HG03064 (cell line): ENCODE data around the gene SPACA9.

Source experiments
- ATAC-seq: cut with Tn5 transposase; IDR thresholded peaks from one replicate; pipeline ENCODE4 v1.9.1; 2021; ENCODE audit warnings: low read depth; ENCODE audit not compliant: unreplicated experiment

Gene SPACA9

DNA sequence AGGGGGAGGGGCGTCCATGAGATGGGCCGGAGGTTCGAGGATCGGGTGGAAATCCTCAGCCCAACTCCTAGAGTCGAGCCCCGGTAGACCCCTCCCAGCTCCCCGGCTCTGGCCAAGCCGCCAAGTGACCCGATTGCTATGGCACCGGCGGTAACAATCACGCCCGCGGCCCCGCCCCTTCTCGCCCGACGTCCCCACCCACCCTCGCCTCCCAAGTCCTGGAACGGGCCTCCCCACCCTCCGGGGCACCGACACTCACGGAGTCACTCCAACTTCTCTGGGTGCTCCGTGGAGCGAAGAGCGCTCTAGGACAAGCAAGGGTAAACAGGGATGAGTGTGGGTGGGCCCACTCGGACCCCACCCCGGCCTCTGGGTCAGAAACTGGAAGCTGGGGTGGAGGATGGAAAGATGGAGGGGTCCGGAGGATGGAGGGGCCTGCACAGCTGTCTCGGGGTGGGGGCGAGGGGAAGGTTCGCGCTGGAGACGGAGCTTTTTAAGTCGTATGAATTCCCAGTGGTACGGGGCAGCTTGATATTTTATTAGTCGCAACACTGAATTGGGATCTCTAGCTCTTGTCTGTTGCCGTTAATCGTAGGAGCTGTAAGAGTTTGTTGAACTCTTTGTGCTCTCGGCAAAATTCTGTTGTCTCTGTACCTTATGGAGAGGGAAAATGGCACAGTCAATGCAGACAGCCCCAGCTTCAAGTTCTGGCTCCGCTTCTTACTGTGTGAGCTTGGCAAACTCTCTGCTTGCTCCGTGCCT lies at the start of gene SPACA9:
TSS of gene SPACA9 (plus strand) at position 204 of the 762 bp plus-strand sequence. CDS start 5,050 bp downstream, outside the sequence.
- no peak for ATAC-seq

DNA sequence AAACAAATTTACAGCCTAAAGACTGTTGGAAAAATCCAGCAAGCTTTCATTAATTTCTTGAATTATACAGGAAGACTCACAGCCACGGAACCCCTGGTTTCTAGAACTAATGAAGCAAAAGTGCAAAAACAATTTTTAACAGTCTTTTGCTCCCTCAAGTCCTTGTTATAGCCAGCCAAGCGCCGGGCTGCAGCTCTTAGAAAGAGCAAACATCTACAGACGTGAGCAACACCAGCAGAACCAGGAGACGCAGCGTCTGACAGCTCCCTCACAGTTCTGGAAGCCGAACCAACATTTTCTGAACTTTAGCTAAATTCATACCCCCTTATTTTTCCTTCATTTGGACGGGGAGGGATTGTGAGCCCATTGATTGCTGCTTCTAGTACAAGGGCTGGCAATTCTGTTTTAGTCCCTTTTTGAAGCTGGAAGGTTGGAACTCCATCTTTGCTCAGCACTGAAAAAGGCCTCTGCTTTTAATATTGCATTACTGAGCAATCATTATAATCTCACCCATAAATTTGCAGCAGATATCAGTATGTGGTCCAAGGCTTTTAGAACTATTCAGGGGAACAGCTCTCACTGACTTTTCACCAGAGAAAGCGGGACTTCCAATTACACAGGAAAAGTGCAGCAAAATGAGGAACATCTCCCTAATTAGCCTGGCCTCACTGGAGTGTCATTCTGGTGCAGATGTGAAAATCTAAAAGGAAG lies 46.4 kb upstream of the SPACA9 start:
- no peak for ATAC-seq

DNA sequence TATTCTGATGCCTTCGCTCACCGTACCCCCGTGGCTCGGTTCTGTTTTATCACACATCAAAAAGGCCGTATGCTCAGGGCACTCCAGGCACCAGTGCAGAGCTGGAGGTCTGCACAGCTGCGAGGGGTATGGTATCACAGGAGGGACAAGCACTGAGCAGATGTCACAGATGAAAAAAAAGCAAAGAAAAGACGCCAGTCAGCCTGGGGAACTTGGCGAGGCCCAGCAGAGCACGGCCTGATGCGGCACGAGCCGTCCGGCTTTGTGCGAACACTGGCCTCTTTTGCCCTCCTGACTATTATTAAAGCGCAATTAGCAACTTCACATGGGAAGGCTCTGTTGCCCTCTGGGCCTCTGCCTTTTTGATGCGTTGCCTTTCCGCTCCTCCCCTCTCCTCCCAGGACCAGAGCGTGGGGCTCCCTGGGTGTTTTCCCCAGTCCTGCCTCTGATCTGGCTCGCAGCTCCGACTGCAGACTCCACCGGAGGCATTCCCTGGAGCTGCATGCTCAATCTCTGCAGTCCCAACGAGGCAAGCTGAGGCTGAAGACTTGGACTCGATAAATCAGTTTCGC lies 45.1 kb upstream of the SPACA9 start:
- ATAC-seq: no peak

- no peak for ATAC-seq
These were observed 44.4 kb upstream of the SPACA9 start for GRCh38 chr9:132834343-132834742.

DNA sequence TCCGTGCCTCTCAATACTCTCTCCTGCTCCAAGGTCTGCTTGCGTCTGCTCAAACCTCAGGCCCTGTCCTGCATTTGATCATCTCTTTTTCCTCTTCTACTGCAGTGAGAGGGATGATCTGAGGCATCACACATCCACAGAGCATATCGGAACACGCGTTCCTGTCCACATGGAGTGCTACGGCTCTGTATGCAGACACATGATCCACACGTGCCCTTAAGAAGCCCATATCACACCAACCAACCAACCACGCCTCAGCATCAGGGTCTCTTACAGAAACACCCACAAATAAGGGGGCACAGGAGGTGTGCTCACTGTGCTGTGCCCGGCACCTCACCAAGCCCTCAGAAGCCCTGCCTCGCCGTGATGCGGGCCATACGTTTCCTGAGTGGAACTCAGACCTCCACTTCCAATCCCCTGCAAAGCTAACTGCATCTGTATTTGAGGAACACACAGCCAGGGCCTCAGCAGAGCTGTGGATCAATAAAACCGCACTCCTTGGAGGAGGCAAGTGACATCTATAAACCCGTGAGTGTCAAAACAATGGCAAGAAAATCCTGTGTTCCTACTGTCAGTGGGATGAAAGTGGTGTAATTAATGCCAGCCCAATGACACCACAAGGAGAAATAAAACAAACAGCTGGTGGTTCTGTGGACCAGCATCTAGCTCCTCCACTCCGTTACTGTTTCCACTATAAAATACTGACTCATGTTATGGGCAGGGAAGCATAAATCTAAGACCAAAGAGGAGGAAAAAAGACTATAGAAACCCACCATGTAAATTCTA lies 41.0 kb upstream of the SPACA9 start:
- ATAC-seq: no peak

DNA sequence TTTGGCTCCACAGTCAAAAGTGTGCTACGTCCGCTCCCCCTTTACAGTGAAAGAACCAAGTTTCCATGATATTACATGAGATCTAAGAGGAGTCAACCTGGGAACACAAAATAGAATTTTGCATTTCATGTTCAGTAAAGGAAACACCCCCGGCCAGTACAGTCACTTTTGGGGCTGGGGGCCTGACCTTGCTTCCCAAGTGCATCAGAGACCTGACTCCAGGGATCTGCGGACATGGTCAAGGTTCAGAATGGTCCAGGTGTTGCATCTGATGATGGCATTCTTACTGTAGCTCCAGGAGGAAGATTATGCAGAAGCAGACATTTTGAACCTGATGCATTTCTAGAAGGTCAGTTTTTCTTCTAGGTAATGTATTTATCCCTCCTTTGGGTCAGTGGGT lies 40.4 kb upstream of the SPACA9 start:
- no peak for ATAC-seq

DNA sequence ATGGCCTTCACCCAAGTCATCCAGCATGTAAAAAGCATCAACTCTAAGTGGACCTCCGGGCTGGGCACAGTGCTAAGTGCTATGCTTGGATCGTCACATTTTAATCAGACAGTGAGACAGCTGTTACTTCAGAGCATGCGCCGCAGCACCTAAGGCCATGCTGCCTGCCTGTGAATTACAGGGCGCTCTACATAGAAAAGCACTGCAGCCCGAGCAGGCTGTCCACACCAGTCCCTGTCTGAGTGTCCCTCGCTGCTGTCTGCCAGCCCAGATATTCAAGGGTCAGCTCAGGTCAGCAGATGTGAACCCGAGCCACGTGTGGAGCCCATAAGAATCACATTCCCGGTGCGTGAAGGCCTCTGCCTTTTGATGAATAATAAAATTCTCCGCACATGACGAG lies 37.7 kb upstream of the SPACA9 start:
- ATAC-seq: no peak

GRCh38 chr9:132842124-132843044 lies 36.3 kb upstream of the SPACA9 start:
- no peak for ATAC-seq

- no peak for ATAC-seq
These were observed 32.4 kb upstream of the SPACA9 start for GRCh38 chr9:132846109-132846917.

DNA sequence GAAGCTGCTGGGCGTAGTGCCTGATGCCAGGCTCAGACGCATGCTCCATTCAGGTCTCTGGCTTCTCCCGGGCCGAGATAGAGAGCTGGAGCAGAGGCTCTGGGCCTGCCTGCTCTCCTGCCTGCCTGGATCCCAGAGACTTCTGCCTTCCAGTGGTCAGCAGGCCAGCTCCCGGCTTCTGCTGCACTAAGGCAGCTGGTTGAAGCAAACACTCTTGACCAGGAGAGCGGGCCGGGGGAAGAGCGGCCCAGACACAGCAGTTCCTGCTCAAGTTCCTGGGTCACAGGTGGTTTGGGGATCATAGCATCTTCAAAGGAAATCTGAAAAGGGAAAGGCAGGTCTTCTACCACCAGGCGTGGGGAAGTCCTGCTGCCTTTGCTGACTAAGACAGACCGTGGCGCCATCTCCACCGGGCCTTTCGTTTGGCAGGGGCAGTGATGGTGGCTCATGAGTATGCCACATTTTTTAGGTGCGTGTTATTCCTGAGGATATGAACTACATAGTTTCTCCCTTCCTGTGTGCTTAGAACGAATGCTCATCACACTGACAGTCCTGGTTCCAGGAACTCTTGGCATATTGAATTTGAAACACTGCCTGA lies 31.7 kb upstream of the SPACA9 start:
- ATAC-seq: no peak

DNA sequence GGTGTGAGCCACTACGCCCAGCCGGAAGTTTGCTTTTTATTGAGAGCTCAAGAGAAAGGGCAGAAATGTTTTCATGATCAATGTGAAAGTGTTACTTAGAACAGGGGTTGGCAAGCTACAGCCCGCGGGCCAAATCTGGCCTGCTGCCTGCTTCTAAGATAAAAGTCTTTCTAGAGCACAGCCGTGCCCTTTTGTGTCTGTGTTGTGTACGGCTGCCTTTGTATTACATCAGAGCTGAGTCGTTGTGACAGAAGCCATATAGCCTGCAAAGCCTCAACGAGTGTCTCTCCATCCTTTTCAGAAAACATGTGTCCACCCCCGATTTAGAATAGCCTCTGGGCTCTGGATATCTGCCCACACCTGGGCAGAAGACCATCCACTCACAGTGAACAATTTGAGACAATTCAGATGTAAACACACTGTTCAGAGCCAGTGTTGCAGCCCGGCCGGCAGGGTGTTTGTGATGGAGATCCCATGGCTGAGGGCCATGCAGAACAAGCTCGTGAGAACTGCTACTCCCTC lies 29.5 kb upstream of the SPACA9 start:
- no peak for ATAC-seq

DNA sequence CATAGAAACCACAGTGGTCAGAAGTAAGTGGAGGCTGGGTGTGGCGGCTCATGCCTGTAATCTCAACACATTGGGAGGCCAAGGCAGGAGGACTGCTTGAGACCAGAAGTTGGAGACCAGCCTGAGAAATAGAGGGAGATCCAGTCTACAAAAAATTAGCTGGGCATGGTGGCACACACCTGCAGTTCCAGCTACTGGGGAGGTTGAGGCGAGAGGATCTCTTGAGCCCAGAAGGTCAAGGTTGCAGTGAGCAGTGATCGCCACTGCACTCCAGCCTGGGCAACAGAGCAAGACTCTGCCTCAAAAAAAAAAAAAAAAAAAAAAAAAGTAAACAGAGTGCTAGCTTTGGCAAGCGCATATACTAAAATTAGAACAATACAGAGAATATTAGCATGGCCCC lies 25.2 kb upstream of the SPACA9 start:
- no peak for ATAC-seq

DNA sequence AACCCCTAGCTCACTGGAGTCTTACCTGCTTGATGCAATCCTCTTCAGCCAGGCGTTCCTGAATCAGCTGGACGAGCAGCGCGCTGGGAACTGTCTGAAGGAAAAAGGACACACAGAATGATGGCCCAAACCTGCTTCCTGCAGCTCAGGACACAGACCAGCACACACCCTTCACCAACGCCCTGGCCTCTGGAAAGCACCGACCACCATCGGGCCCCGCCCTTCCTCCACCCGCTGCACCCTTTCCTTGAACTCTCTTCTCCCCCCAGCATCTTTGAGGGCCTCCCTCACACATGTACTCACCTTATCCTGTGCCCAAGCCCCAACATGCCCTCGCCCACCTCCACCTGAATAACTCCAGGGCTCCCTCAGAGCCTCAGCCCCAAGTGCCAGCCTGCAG lies 23.9 kb upstream of the SPACA9 start:
- ATAC-seq: no peak

DNA sequence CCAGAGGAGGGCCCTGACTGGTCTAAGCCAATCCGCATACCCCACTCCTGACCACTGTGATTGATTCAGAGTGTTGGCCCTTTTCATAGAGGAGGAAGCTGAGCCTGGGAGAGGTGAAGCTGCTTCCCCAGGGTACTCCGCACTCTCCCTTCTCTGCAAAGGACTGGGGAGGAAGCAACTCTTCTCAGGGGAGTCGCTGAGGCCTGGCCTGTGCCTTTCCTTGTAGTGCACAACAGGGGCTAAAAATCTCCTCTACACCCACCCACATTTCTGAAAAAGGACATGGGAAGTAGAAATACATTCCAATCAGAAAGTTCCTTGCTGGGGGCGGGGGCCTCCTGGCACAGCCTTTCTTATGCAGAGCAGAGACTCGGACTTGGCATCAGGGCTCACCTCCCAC lies 22.8 kb upstream of the SPACA9 start:
- no peak for ATAC-seq

DNA sequence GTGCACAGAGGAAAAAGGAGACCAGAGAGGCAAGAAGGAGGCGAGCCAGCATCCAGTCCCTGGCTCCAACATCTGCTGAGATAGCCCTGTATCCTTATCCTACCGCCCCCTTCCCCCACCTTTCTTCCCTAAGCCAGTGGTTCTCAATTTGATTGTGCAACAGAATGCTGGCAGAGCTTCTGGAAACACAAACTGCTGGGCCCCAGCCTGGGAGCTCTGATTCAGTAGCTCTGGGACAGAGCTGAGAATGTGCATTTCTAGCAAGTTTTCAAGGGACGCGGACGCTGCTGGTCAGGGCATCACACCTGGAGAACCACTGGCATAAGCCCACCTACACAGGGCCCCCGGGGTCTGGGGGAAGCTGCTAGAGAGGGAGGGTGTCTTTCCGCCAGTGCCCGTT lies 21.7 kb upstream of the SPACA9 start:
- no peak for ATAC-seq

DNA sequence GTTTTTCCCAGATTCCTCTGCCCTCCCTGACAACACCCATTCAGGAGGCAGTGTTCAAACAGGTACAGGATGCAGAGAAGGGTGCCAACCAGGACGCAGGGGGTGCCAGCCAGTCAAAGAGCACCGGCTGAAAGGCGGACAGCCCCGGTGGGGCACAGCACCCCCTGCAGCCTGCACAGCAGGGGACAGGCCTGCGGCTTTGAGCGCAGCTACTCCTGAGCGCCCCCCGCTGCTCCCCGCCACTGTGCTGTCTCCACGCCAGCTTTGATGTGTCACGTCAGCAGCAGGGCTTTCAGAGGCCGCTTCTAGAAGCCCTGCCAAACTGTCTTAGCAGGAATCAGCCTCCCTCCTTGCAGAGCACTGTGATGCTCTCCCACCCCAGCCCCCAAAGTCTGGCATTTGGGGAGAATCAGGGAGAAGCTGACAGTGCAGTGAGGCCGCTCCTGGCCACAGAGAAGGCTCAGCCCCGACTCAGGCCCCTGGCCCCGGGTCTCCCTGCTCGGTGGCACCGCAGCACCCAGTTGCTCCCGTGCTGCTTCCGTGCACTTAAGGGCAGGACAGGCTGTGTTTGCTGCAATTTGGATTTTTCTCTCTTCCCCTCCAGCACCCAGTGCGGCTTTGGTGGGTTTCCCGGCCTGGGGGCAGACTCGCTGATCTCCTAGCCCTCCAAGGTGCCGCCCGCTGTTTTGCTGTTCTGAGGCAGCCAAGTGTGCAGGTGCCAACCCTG lies 20.9 kb upstream of the SPACA9 start:
- no peak for ATAC-seq

DNA sequence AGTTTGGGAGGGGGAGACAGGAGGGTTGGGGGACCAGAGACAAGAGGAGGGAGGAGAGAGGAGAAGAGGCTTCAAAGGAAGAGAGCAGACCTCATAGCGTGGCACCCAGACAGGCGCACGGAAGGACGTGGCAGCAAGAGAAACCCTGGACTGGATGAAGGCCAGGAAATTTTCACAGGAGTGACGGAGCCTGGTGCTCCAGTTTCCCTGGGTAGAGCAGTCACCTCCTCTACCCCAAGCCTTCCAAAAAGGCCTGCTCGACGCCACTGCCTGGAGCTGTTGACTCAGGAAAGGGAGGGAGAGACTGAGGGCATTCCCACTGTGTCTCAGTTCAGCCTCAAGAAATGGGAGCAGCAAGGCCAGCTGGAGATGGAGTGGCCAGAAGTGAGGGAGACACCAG lies 19.9 kb upstream of the SPACA9 start:
- ATAC-seq: no peak

DNA sequence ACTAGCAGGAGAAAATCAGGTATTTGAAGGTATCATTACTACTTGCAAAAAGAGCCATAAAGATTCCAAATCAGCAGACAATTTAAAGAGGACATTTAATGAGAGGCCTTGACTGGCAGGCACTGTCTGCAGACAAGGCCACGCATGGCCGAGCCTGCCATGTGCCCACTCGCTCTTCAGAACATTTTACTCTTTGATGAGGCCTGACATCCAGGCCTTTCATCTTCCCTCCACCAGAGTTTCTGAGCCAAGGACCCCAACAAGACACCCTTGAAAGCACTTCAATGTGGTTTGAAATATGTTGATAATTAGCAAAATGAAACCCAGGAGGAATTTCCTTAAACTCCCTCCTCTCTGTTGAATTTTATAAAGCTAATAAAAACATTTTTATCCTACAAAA lies 17.0 kb upstream of the SPACA9 start:
- no peak for ATAC-seq
